DMS79 (cell line): ENCODE results near the gene EP400.

Experiments
- DNase-seq: peaks from one replicate; lab custom pipeline; 2025; lab: John Stamatoyannopoulos, UW

Gene EP400

DNA sequence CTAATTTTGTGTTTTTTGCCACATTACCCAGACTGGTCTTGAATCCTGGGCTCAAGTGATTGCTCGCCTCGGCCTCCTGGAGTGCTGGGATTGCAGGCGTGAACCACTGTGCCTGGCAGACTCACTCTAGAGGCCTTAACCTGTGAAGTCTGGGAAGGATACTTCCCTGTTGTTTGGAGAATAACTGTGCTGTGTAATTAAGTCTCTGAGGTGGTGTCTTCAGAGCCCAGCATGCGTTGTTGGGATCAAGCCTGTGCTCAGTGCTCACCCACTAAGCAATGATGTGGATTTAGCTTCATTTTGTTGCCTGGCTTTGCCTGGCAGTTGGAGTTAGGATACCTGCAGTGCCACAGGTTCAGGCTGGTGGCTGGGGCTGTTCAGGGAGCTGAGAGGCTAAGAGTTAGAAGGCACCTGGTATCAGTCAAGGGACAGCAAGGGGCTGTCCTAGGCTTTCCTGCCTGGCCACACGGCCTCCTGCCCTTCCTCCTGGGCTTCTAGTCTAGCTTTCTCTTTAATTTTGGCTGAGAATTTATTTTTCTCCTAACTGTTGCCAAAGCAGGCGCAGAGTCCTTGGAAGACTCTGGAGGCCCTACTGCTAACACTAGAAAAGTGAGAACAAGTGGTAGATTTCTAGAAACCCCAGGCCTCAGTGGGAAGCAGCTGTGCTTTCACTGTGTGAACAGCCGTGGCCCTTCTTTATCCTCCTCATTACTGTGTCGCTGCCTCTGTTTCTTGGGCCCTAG is 38.5 kb downstream of the EP400 start:
- no peak for DNase-seq

DNA sequence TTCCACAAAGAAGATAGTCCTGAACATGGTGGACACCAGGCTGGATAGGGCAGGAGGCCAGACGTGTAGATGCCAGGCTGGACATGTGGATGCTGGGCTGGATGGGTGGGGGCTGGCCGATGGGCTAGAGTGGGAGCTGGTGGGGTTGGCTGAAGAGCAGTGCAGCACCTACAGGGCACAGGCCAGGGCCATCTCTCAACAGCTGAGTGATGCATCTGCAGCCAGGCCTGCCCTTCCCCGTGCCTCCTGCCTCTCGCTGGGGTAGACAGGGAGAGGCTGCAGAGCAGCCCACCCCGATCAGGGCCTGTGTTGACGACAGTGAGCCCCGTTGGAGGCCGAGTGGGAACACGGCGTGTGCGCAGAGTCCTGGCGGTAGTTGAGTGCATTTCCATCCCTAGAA is 39.3 kb downstream of the EP400 start:
- DNase-seq: no peak

GRCh38 chr12:131990066-131990979 is 40.6 kb downstream of the EP400 start:
- DNase-seq: no peak

DNA sequence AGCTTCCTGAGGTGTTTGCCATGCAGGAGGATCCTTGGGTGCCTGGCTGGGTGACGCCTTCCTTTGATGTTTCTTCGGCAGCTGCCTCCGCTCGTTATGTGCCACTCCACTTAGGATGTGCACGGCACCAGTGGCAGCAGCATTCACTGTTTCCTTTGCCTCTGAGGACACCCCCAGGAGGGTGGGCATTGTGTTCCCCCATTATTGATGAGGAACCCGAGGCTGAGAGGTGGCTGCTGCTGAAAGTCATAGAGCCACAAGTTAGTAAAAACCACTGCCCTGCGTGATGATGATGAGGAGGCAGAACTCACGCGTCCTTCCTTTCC is 41.2 kb downstream of the EP400 start:
- no peak for DNase-seq

- no peak for DNase-seq
Observed at GRCh38 chr12:131991816-131992430, 42.2 kb downstream of the EP400 start.

DNA sequence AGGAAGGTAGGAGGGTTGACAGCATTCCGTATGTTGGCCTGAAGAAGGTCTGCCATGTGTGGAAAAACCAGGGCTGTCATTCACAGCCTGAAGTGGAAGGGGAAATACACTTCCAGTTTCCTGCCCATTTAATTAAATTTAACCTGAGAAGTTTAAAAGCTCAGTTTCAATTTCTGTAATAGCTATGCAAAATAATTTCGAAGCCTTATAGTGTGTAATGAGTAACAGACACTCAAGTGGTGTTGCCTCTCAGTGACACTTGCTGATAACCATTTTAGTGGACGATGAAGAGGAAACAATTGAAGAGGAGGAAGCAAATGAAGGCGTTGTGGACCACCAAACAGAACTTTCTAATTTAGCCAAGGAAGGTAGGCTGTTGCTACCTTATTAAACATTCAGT is 44.8 kb downstream of the EP400 start:
- no peak for DNase-seq

- DNase-seq: no peak
Observed at GRCh38 chr12:132000286-132000872, 50.6 kb downstream of the EP400 start.

- DNase-seq: no peak
Observed at GRCh38 chr12:132003846-132004245, 54.1 kb downstream of the EP400 start.

DNA sequence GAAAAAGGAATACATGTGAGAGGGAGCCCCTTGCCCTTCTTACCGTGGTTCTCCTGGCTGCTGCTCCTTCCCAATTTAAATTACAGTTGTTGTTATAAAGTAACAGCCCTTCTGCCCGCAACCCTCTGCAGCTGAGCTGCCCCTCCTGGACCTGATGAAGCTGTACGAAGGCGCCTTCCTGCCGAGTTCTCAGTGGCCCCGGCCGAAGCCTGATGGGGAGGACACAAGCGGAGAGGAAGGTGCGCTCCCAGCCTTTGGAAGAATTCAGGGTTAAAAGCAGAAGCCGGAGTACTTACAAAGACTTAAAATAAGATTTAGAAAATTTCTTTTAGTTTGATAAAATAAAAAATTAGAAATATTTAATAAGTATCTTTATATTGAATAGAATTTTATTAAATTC is 55.2 kb downstream of the EP400 start:
- no peak for DNase-seq

DNA sequence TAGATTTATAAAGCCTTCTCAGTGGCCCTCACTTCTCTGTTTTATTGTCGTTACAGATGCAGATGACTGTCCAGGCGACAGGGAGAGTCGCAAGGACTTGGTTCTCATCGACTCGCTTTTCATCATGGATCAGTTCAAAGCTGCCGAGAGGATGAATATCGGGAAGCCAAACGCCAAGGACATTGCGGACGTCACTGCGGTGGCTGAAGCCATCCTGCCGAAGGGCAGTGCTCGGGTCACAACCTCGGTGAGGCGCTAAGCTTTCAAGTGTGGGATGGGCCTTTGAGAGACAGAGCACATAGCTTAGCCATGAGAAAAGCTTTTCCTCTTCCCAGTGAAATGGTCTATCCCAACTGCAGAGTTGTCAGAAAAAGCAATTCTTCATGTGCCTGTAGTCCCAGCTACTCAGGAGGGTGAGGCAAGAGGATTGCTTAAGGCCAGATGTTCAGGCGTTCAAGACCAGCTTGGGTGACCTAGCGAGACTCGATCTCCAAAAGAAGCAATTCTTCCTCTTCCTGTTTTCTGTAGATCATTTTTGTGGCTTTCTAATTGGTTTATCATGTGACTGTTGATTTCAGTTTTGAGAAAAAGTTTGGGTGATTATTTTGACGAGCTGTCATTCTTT is 56.4 kb downstream of the EP400 start:
- no peak for DNase-seq

DNA sequence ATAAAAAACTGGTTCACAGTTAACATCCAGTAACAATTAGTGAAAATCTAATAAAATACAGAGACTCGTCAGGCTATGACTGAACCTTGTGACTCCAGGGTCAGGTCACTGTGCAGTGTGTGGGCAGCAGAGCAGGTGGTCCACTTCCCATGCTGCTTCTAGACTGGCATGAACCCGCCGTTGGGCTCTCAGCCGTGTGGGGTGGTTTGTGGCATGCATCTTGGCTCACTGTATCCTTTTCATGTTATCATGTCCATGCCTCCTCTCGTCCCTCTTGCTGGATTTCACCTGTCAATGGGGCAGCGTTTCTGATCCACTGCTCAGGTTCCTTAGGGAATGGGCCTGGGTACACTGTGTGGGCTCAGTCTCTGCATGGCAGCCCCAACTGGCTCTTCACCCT is 57.3 kb downstream of the EP400 start:
- DNase-seq: no peak

DNA sequence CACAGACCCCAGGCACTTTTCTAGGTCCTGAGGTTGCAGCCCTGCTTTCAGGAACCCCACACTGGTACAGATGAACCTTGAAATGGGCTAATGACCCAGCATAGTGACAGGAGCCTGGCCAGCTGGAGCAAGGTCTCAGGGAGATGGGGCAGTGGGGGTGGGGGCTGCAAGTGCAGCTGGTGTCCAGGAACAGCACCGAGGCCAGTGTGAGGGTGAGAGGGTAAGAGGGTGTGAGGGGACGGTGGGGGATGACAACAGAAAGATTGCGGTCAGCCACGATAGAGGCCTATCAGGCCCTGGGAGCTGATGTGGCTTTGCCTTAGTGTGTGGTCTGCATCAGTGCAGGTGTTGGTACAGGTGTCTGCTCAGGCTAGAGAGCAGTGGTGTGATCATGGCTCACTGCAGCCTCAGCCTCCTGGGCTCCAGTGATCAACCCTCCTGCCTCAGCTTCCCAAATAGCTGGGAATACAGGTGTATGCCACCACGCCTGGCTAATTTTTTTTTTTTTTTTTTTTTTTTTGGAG is 59.7 kb downstream of the EP400 start:
- DNase-seq: no peak

GRCh38 chr12:132012919-132013568 is 63.3 kb downstream of the EP400 start:
- no peak for DNase-seq

GRCh38 chr12:132014092-132014914 is 64.6 kb downstream of the EP400 start:
- DNase-seq: no peak

DNA sequence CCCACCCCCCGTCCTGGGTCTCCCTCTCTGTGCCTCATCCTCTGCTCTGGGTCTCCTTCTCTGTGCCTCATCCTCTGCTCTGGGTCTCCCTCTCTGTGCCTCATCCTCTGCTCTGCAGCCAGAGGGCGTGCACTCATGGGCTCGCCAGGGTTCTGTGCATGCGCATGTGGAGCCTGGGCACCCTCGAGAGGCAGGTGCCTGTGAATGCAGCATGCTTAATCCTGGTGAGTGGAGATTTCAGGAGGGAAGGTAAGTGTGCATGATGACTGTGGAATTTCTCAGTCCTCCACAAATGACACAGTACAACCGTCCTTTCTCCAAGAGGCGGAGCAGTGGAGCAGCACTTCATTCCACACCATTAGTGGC is 65.2 kb downstream of the EP400 start:
- no peak for DNase-seq

- DNase-seq: no peak
Observed at GRCh38 chr12:132015686-132016430, 66.1 kb downstream of the EP400 start.

DNA sequence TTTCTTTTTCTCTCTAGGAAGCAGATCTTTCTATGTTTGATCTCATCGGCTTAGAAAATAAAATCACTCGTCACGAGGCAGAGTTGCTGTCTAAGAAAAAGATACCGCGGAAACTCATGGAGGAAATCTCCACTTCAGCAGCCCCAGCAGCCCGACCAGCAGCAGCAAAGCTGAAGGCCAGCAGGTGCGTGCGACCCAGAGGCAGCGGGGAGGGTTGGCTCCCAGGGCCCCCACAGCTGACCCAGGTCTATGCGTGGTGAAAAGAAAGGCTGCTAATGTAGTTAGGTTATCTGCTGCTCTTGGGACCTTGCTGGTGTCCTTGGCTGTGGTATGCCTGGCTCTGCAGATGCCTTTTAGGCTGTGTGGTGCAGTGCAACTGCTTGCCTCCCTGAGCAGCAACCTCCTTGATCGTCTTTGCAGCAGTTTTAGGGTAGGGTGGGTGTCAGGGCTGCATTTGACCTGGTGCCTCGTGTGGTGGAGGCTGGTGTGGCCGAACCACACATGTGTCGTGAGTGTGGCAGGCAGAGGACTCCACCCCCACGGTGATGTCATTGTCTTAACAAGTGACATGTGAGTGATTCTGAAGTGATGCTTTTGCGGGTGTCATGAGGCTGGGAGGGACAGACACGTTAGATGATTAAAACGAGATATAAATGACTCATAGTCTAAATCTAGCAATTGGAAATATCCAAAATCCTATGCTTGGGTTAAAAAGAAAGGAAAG is 68.6 kb downstream of the EP400 start:
- DNase-seq: no peak

DNA sequence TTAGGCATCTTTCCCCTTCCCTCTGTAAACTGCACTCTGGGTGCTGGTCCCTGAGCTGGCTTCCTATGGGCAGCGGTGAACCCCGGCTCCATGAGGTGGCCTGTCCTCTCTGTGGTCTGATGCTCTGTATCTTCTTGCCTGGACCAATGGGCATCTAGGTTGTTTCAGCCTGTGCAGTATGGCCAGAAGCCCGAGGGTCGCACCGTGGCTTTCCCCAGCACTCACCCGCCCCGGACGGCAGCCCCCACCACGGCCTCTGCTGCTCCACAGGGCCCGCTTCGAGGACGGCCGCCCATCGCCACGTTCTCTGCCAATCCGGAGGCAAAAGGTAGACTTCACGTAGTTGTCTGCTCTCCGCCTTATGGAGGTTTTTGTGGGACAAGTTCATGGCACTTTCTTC is 70.1 kb downstream of the EP400 start:
- DNase-seq: no peak

GRCh38 chr12:132020292-132020691 is 70.5 kb downstream of the EP400 start:
- DNase-seq: no peak
